Stomach (tissue), 9 donors: ENCODE results near the gene C22orf39. TPM values are rescaled to one million over a fixed set of nuclear protein-coding genes. Genes with fewer than 3 reads are reported as not detected.

Experiments
- DNase-seq, 2 donors: peaks; one replicate each; pipeline versions ENCODE4 v3.0.0 to v3.0.0-alpha.2; 2013 to 2019
- H3K27ac ChIP-seq, 5 donors: fragments of 200-600 bp in 4 of 5; sonication (generic) in 4 of 5; one replicate each; pipeline ENCODE4 v1.5.1; 2013 to 2019; ENCODE audit warnings: mild to moderate bottlenecking in 1 of 5, moderate library complexity in 1 of 5
- H3K27me3 ChIP-seq, 3 donors: fragments of 200-600 bp; sonication (generic); one replicate each; pipeline ENCODE4 v1.5.1; 2017 to 2019; ENCODE audit warnings: mixed run types in 1 of 3
- H3K36me3 ChIP-seq, 4 donors: fragments of 200-600 bp; sonication (generic); 1 replicate in 3 of 4; 2 replicates in 1 of 4; pipeline ENCODE4 v1.5.1; 2016 to 2019
- H3K4me1 ChIP-seq, 4 donors: fragments of 200-600 bp; sonication (generic); one replicate each; pipeline ENCODE4 v1.5.1; 2016 to 2019
- H3K4me3 ChIP-seq, 4 donors: fragments of 200-600 bp; sonication (generic) in 3 of 4; one replicate each; pipeline ENCODE4 v1.5.1; 2016 to 2019; ENCODE audit warnings: mild to moderate bottlenecking in 1 of 4
- H3K9me3 ChIP-seq, 4 donors: fragments of 200-600 bp; sonication (generic); one replicate each; pipeline ENCODE4 v1.5.1; 2016 to 2019
- EP300 ChIP-seq: sonication (generic); formaldehyde crosslinking; IDR thresholded peaks from one replicate; pipeline ENCODE4 v1.6.1; 2017; ENCODE audit warnings: antibody characterized with exemption
- POLR2A ChIP-seq, 4 donors: fragments of 450-650 bp; IDR thresholded peaks; one replicate each; pipeline ENCODE4 v1.6.1; 2016; ENCODE audit warnings: antibody characterized with exemption in 4 of 4, control low read depth in 2 of 4, mild to moderate bottlenecking in 1 of 4, moderate library complexity in 1 of 4
- POLR2AphosphoS5 ChIP-seq, 3 donors: sonication (generic); formaldehyde crosslinking; IDR thresholded peaks; one replicate each; pipeline ENCODE4 v1.6.1; 2016; ENCODE audit warnings: antibody characterized with exemption in 3 of 3
- WGBS, 5 donors: extraction: QIAGEN DNeasy Blood & Tissue Kit in 3 of 5; methylation state at CpG; one replicate each; pipeline versions ENCODE4 v1.1.5 to v1.1.7; 2013 to 2018; 5-methylcytosine and 5-hydroxymethylcytosine counted together
- intact Hi-C: fragments of 100-400 bp; cut with DNase I; formaldehyde crosslinking; loops from one replicate; pipeline ENCODE4 v1.15.1; 2023; ENCODE audit warnings: low total_unique reads
- polyA plus RNA-seq, 3 donors: library from polyadenylated mRNA; stranded (reverse); fragments of 200-250 nt; gene quantifications; one replicate each; pipeline ENCODE4 v1.2.3, GENCODE V29; 2013
- total RNA-seq, 5 donors: library from RNA; depleted of rRNA; stranded (reverse); fragments of >200 nt; gene quantifications; one replicate each; pipeline versions ENCODE4 v1.1.0 to v1.2.3, GENCODE V29; 2014 to 2016
- TF ChIP-seq, protein P1 (sequence below), 7 experiments: fragments of 450-650 bp in 4 of 7; fragments of 200-600 bp in 3 of 7; sonication (generic) in 3 of 7; IDR thresholded peaks; one replicate each; pipeline ENCODE4 v1.5.1; 2016 to 2019; ENCODE audit warnings: antibody characterized with exemption in 7 of 7, control low read depth in 2 of 7, mild to moderate bottlenecking in 1 of 7
- donor health status: healthy with polysubstance abuse.
- donor health status: Bipolar disorder and iron deficiency.
- donor health status: healthy.

C22orf39 gene
- total and polyA plus RNA-seq, 8 donors = 23.6 to 124 (median 41.5) TPM

DNA sequence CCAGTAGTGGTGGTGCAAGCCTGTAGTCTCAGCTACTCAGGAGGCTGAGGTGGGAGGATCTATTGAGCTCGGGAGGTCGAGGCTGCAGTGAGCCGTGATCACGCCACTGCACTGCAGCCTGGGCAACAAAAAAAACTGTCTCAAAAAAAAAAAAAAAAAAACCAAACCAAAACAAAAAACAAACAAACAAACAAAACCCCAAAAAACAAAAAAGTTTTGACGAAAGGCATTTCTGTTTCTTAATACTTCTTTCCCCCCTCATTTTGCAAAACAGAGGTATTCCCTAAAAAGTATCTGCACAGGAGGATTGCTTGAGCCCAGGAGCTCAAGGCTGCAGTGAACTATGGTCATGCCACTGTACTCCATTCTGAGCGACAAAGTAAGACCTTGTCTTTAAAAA, 27.2 kb downstream of the C22orf39 start:
- TF ChIP-seq POLR2AphosphoS5 (IDR thresholded peaks at IDR 0.05) (no peak), POLR2A (IDR thresholded peaks at IDR 0.05) (no peak), EP300 (no peak)
- TF ChIP-seq, protein P1, sequence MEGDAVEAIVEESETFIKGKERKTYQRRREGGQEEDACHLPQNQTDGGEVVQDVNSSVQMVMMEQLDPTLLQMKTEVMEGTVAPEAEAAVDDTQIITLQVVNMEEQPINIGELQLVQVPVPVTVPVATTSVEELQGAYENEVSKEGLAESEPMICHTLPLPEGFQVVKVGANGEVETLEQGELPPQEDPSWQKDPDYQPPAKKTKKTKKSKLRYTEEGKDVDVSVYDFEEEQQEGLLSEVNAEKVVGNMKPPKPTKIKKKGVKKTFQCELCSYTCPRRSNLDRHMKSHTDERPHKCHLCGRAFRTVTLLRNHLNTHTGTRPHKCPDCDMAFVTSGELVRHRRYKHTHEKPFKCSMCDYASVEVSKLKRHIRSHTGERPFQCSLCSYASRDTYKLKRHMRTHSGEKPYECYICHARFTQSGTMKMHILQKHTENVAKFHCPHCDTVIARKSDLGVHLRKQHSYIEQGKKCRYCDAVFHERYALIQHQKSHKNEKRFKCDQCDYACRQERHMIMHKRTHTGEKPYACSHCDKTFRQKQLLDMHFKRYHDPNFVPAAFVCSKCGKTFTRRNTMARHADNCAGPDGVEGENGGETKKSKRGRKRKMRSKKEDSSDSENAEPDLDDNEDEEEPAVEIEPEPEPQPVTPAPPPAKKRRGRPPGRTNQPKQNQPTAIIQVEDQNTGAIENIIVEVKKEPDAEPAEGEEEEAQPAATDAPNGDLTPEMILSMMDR (IDR thresholded peaks at IDR 0.05) = no peak
- DNase-seq = no peak
- H3K27ac ChIP-seq = peak overlapping the region in 1 of 5 donors; percentile 5
- no peaks in the 10 kb centered on the region for H3K9me3 ChIP-seq
- 89 to 95% (median 94%) methylated on average over 6 of the region's 6 CpGs for WGBS, 5 donors
- H3K27me3 ChIP-seq = no peaks in the 10 kb centered on the region
- H3K36me3 ChIP-seq = peaks cover 0 to 5% (median 0%) of the 10 kb centered on the region in 4 donors
- peaks cover 0 to 41% (median 9%) of the 10 kb centered on the region in 4 donors for H3K4me1 ChIP-seq
- intact Hi-C loops = no loop called here
- no peak overlapping the region for H3K4me3 ChIP-seq

DNA sequence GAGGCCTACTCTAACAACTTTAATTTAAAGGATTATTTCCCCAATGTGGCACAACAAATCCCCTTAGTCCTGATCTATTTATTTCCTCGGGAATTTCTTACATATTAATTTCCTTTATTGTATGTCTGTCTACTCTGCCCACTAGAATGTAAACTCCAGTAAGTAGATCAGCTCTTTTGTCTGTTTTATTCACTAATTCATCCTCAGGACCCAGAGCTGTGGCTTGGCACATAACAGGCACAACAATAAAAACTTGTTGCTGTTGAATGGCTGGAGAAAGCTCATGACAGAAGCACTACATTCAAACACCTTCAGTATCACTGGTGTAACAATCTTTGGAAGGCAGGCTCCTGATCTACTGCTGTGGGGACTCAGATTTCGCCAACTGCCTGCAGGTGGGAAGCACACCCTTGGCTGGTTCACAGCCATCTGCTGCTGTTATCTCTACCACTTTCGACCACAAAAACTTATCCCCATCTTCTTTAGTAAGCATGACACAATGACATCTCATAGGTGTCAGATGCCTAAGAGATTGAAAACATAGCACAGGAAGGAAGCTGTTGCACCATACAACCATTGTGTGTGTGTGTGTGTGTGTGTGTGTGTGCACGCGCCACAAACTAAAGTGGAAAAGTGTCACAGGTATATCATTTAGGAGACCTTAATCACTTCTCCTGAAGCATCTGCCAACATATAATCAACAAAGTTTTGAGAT, 27.9 kb downstream of the C22orf39 start:
- Histone ChIP-seq H3K27me3 (no peaks in the 10 kb centered on the region), H3K4me1 (peaks cover 0 to 40% (median 9%) of the 10 kb centered on the region in 4 donors), H3K27ac (peak overlapping the region in 1 of 5 donors; percentile 5), H3K9me3 (no peaks in the 10 kb centered on the region), H3K4me3 (no peak overlapping the region), H3K36me3 (no peaks in the 10 kb centered on the region)
- peak in 1 of 2 donors; percentile 40 for DNase-seq
- intact Hi-C loops = no loop called here
- 63 to 78% (median 70%) methylated on average over 5 of the region's 5 CpGs for WGBS, 5 donors
- TF ChIP-seq POLR2AphosphoS5 (IDR thresholded peaks at IDR 0.05) = no peak
- TF ChIP-seq, protein P1 (IDR thresholded peaks at IDR 0.05) = no peak
- TF ChIP-seq EP300 = no peak
- no peak for TF ChIP-seq POLR2A (IDR thresholded peaks at IDR 0.05)

DNA sequence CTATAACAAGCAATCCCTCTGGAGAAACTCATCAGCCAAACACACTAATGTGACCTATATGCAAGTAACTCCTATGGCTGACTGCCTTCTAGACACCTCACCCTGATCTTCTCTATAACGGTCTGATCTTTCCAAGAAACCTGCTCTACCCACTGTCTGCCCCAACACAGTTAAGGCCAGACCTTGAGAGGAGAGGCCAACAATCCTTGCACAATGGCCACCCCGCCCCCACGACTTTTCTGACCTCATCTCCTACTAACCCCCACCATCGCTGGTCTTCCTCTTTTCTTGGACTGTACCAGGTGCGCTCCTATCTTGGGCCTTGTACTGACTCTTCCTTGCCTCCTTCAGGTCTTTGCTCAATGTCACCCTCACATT, 28.4 kb downstream of the C22orf39 start:
- TF ChIP-seq, protein P1 (IDR thresholded peaks at IDR 0.05) = no peak
- TF ChIP-seq EP300 (no peak), POLR2A (IDR thresholded peaks at IDR 0.05) (no peak), POLR2AphosphoS5 (IDR thresholded peaks at IDR 0.05) (no peak)
- WGBS, 5 donors = 74 to 83% (median 77%) methylated on average over 5 of the region's 5 CpGs
- peaks cover 0 to 36% (median 7%) of the 10 kb centered on the region in 4 donors for H3K4me1 ChIP-seq
- H3K27me3 ChIP-seq = no peaks in the 10 kb centered on the region
- peak overlapping the region in 1 of 5 donors; percentile 5 for H3K27ac ChIP-seq
- no peaks in the 10 kb centered on the region for H3K36me3 ChIP-seq
- intact Hi-C loops = no loop called here
- DNase-seq = no peak
- H3K4me3 ChIP-seq = no peak overlapping the region
- no peaks in the 10 kb centered on the region for H3K9me3 ChIP-seq

- H3K9me3 ChIP-seq = no peaks in the 10 kb centered on the region
- no peak for DNase-seq
- H3K36me3 ChIP-seq = peaks cover 18 to 33% (median 31%) of the 10 kb centered on the region in 4 donors
- no peaks in the 10 kb centered on the region for H3K27me3 ChIP-seq
- intact Hi-C loops = no loop called here
- 81 to 92% (median 85%) methylated on average over 4 of the region's 4 CpGs for WGBS, 5 donors
- no peak for TF ChIP-seq EP300
- TF ChIP-seq POLR2AphosphoS5 (IDR thresholded peaks at IDR 0.05) = no peak
- TF ChIP-seq, protein P1 (IDR thresholded peaks at IDR 0.05) = no peak
- H3K4me3 ChIP-seq = no peak overlapping the region
- H3K27ac ChIP-seq = no peak overlapping the region
- H3K4me1 ChIP-seq = peaks cover 0 to 23% (median 13%) of the 10 kb centered on the region in 4 donors
Measured at GRCh38 chr22:19412923-19413322, 34.6 kb downstream of the C22orf39 start.
